Fibroblast of gingiva (primary cell): ENCODE measurements around the gene SEC24C.
"Not testable (repeated sequence)": the region's sequence is repeated elsewhere in the genome, so short reads cannot be mapped to it uniquely, and the experiment has no call there.

Experiments
- DNase-seq: peaks from one replicate; pipeline ENCODE4 v3.0.0-alpha.2; 2011; ENCODE audit warnings: low read depth

Gene SEC24C

GRCh38 chr10:73793456-73793855, 49.3 kb downstream of the SEC24C start:
- no peak for DNase-seq

GRCh38 chr10:73795491-73795890, 51.3 kb downstream of the SEC24C start:
- DNase-seq = not testable (repeated sequence)

GRCh38 chr10:73796035-73796434, 51.9 kb downstream of the SEC24C start:
- DNase-seq = not testable (repeated sequence)

GRCh38 chr10:73796766-73797165, 52.6 kb downstream of the SEC24C start:
- no peak for DNase-seq

- DNase-seq = no peak
Observed at GRCh38 chr10:73797324-73798025, 53.3 kb downstream of the SEC24C start.

- DNase-seq = no peak
Observed at GRCh38 chr10:73798087-73798486, 53.9 kb downstream of the SEC24C start.

GRCh38 chr10:73798927-73799560, 54.9 kb downstream of the SEC24C start:
- DNase-seq = no peak

- no peak for DNase-seq
Observed at GRCh38 chr10:73799899-73800559, 55.9 kb downstream of the SEC24C start.

- no peak for DNase-seq
Observed at GRCh38 chr10:73800560-73801252, 56.5 kb downstream of the SEC24C start.

GRCh38 chr10:73801253-73801590, 57.0 kb downstream of the SEC24C start:
- DNase-seq = no peak

- DNase-seq = no peak
Observed at GRCh38 chr10:73802276-73802991, 58.3 kb downstream of the SEC24C start.

GRCh38 chr10:73803680-73804286, 59.6 kb downstream of the SEC24C start:
- DNase-seq = no peak

GRCh38 chr10:73806176-73806950, 62.2 kb downstream of the SEC24C start:
- no peak for DNase-seq

- DNase-seq = no peak
Observed at GRCh38 chr10:73807471-73807870, 63.3 kb downstream of the SEC24C start.

GRCh38 chr10:73808021-73808815, 64.0 kb downstream of the SEC24C start:
- DNase-seq = no peak

- DNase-seq = no peak
Observed at GRCh38 chr10:73809061-73809818, 65.1 kb downstream of the SEC24C start.

- peak; percentile 65 for DNase-seq
Observed at GRCh38 chr10:73810358-73810734, 66.2 kb downstream of the SEC24C start.

GRCh38 chr10:73810735-73811465, 66.7 kb downstream of the SEC24C start:
- no peak for DNase-seq

GRCh38 chr10:73812657-73813056, 68.5 kb downstream of the SEC24C start:
- DNase-seq = no peak
